Body of pancreas (tissue), 4 donors: ENCODE data around the gene LRRC31.

Source experiments
- POLR2A ChIP-seq, 3 donors: fragments of 450-650 bp; IDR thresholded peaks; one replicate each; pipeline ENCODE4 v1.6.1; 2016; ENCODE audit warnings: antibody characterized with exemption in 3 of 3, mild to moderate bottlenecking in 2 of 3
- TF ChIP-seq, protein P1 (sequence below), 7 experiments: fragments of 450-650 bp in 4 of 7; fragments of 200-600 bp in 3 of 7; sonication (generic) in 3 of 7; IDR thresholded peaks; one replicate each; pipeline ENCODE4 v1.5.1; 2016 to 2019; ENCODE audit warnings: antibody characterized with exemption in 7 of 7

- TF ChIP-seq, protein P1, sequence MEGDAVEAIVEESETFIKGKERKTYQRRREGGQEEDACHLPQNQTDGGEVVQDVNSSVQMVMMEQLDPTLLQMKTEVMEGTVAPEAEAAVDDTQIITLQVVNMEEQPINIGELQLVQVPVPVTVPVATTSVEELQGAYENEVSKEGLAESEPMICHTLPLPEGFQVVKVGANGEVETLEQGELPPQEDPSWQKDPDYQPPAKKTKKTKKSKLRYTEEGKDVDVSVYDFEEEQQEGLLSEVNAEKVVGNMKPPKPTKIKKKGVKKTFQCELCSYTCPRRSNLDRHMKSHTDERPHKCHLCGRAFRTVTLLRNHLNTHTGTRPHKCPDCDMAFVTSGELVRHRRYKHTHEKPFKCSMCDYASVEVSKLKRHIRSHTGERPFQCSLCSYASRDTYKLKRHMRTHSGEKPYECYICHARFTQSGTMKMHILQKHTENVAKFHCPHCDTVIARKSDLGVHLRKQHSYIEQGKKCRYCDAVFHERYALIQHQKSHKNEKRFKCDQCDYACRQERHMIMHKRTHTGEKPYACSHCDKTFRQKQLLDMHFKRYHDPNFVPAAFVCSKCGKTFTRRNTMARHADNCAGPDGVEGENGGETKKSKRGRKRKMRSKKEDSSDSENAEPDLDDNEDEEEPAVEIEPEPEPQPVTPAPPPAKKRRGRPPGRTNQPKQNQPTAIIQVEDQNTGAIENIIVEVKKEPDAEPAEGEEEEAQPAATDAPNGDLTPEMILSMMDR (IDR thresholded peaks at IDR 0.05), result no peak
- no peak for TF ChIP-seq POLR2A (IDR thresholded peaks at IDR 0.05)
Observed at GRCh38 chr3:169879013-169879557, 9.3 kb upstream of the LRRC31 start.
